GOT3 (cell line): ENCODE results near the gene GFOD2.

Experiments
- DNase-seq: peaks from one replicate; lab custom pipeline; 2025; ENCODE audit warnings: mixed read lengths; lab: John Stamatoyannopoulos, UW

Gene GFOD2

DNA sequence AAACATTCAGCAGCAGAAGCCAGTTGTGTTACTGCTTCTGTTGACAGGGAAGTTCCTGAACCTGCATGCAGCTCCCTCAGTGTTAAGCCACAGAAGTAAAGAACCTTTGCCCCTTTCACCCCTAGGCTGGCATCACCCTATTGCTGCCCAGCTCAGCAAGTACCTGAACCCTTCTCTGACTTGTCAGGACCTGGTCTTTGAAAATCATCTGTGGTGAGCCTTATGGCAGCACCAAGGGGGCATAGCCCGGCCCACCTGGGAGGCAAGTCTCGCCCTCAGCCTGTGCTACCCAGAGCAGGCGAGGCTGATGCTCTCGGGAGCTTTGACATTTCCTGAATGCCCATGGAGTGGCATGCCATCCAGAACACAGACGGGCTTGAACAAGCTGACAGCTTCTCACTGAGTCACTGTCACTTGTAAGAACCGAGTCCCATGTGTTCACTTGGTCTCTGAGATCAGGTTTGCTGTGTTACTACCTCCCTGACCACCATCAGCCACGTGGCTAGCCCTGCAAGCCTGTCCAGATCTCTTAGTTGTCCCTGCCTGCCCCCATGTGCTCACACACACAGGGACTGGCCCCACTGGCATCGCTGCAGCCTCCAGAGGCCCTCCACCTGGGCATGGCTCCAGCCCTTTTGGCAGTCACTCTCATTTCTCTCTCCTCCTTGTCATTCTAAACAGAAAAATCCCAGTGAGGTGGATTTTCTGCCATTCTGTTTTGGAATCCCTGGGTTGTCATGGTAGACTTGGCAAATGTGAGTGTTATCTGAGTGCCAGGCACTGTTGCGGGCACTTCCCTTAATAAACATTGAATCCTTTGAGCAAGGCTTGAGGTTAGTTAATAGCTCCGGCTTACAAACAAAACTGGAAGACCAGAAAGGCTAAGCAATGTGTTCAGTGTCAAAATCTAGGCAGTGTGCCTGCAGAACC, 77.1 kb downstream of the GFOD2 start:
- no peak for DNase-seq

DNA sequence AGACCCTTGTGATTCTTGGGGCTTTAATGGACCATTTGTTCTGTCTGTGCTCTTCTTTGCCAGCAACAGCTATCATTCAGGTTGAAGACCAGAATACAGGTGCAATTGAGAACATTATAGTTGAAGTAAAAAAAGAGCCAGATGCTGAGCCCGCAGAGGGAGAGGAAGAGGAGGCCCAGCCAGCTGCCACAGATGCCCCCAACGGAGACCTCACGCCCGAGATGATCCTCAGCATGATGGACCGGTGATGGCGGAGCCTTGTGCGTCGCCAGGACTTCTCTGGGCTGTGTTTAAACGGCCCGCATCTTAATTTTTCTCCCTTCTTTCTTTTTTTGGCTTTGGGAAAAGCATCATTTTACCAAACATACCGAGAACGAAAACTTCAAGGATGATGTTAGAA, 81.5 kb downstream of the GFOD2 start:
- DNase-seq, result no peak

DNA sequence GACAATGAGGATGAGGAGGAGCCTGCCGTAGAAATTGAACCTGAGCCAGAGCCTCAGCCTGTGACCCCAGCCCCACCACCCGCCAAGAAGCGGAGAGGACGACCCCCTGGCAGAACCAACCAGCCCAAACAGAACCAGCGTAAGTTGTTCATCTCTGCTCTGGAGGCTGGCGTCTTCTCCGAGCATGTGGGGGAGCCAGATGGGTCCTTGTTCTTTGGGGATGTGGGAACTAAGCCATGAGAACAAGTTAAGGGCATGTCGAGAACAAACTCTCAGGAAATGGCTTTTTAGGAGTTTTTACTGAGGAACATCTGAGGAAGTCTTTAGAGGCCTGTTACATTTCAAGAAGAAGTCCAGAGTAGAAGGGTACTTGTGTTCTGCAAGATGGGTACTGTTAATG, 82.4 kb downstream of the GFOD2 start:
- DNase-seq, result no peak

DNA sequence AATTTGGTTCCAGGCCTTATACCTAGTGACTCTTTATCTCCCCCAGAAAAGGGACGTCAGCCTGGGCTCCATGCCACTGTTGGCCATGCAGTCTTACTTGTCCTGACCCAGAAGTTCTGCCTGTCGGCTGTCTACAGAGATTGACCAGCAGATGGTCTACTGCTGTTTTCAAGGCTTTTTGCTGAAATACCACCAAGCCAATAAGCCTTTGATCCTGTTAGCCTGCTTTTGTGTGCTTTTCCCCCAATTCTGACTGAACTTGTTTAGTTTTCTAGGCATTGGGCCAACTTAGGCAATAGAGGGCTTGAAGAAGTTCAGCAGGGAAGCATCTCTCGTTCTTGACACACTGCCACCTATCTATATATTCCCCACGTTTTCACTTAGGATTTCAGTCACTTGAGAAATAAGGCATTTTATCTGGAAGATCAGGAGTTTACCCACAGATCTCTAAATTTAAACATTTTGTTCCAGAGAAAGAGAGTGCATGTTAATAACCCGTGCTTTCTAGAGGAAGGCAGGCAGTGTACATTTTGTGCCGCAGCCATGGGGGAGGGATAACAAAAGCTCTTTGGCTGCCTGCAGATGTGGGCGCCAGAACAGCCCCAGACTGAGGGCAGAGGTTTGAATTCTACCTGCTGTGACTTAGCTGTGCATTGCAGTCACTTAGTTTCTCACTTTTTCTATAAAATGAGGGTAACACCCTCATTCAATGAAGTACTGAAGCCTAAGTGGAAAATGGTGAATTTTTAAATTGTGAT, 86.5 kb downstream of the GFOD2 start:
- no peak for DNase-seq

DNA sequence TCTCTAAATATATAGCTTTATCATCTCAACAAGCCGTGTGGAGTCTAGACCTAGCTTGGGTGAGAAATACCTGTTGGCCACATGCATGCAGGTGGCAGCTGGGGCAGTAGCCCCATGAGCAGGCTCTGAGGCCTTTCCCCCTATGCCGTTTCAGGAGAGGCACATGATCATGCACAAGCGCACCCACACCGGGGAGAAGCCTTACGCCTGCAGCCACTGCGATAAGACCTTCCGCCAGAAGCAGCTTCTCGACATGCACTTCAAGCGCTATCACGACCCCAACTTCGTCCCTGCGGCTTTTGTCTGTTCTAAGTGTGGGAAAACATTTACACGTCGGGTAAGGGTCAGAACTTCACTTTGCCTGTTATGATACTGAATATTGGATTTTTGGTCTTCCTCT, 90.9 kb downstream of the GFOD2 start:
- no peak for DNase-seq
